NCI-H2196 treated with DMSO at 0.1 percent for 48 hours (cell line): Measurements from ENCODE around the gene GOLGA5.
"Not testable (repeated sequence)": the region's sequence is repeated elsewhere in the genome, so short reads cannot be mapped to it uniquely, and the experiment has no call there.

Experiments
- DNase-seq: peaks from one replicate; lab custom pipeline; 2025; ENCODE audit not compliant: unreplicated experiment; lab: John Stamatoyannopoulos, UW

Gene GOLGA5

GRCh38 chr14:92778868-92779565, 15.1 kb upstream of the GOLGA5 start:
- DNase-seq = not testable (repeated sequence)

GRCh38 chr14:92780444-92781232, 13.5 kb upstream of the GOLGA5 start:
- no peak for DNase-seq

- no peak for DNase-seq
Measured at GRCh38 chr14:92781350-92781749, 12.8 kb upstream of the GOLGA5 start.

GRCh38 chr14:92783813-92784431, 10.2 kb upstream of the GOLGA5 start:
- DNase-seq = peak; percentile 16

GRCh38 chr14:92785667-92786426, 8.3 kb upstream of the GOLGA5 start:
- no peak for DNase-seq

- no peak for DNase-seq
Measured at GRCh38 chr14:92786427-92786756, 7.7 kb upstream of the GOLGA5 start.

- no peak for DNase-seq
Measured at GRCh38 chr14:92787554-92787953, 6.6 kb upstream of the GOLGA5 start.

GRCh38 chr14:92789457-92790089, 4.5 kb upstream of the GOLGA5 start:
- DNase-seq = no peak

GRCh38 chr14:92792885-92793284, 1.2 kb upstream of the GOLGA5 start:
- DNase-seq = no peak

GRCh38 chr14:92794547-92794941, 439 bp downstream of the GOLGA5 start:
- no peak for DNase-seq

GRCh38 chr14:92794961-92795360, 856 bp downstream of the GOLGA5 start:
- DNase-seq = no peak

- DNase-seq = no peak
Measured at GRCh38 chr14:92797935-92798653, 4.0 kb downstream of the GOLGA5 start.

- no peak for DNase-seq
Measured at GRCh38 chr14:92798811-92799210, 4.7 kb downstream of the GOLGA5 start.

- DNase-seq = no peak
Measured at GRCh38 chr14:92800012-92800411, 5.9 kb downstream of the GOLGA5 start.

GRCh38 chr14:92800525-92800924, 6.4 kb downstream of the GOLGA5 start:
- DNase-seq = no peak

GRCh38 chr14:92801917-92802316, 7.8 kb downstream of the GOLGA5 start:
- no peak for DNase-seq

GRCh38 chr14:92802678-92803077, 8.6 kb downstream of the GOLGA5 start:
- no peak for DNase-seq

- DNase-seq = no peak
Measured at GRCh38 chr14:92813201-92813600, 19.1 kb downstream of the GOLGA5 start.

GRCh38 chr14:92819011-92819597, 25.0 kb downstream of the GOLGA5 start:
- DNase-seq = no peak
